Heart left ventricle (tissue), 16 donors: ENCODE measurements around the gene ESYT2. TPM values are rescaled to one million over a fixed set of nuclear protein-coding genes. Genes with fewer than 3 reads are reported as not detected.
A peak's percentile ranks its signal among the peaks of the same experiment; 100 is the strongest.

Experiments used
- ATAC-seq, 4 donors: fragments of 200-7000 bp; cut with Tn5 transposase; one replicate each; pipeline ENCODE4 v1.9.1; 2020 to 2022; ENCODE audit warnings: moderate library complexity in 4 of 4, mild to moderate bottlenecking in 3 of 4, moderate number of reproducible peaks in 1 of 4
- DNase-seq, 5 donors: peaks; one replicate each; pipeline ENCODE4 v3.0.0-alpha.2; 2020
- H3K27ac ChIP-seq, 12 donors: fragments of 200-600 bp; sonication (generic) in 4 of 12; one replicate each; pipeline versions ENCODE4 v1.5.0 to v1.8.0; 2016 to 2022; ENCODE audit warnings: mild to moderate bottlenecking in 2 of 12
- H3K27me3 ChIP-seq, 9 donors: fragments of 200-600 bp; sonication (generic) in 2 of 9; one replicate each; pipeline versions ENCODE4 v1.5.1 to v1.8.0; 2016 to 2022; ENCODE audit warnings: mild to moderate bottlenecking in 3 of 9
- H3K36me3 ChIP-seq, 9 donors: fragments of 200-600 bp; sonication (generic) in 2 of 9; one replicate each; pipeline versions ENCODE4 v1.5.0 to v1.8.0; 2018 to 2022; ENCODE audit warnings: mild to moderate bottlenecking in 2 of 9
- H3K4me1 ChIP-seq, 12 donors: fragments of 200-600 bp; sonication (generic) in 4 of 12; one replicate each; pipeline versions ENCODE4 v1.5.0 to v1.8.0; 2016 to 2022; ENCODE audit warnings: mild to moderate bottlenecking in 3 of 12
- H3K4me3 ChIP-seq, 12 donors: fragments of 200-600 bp; sonication (generic) in 4 of 12; one replicate each; pipeline versions ENCODE4 v1.5.0 to v1.8.0; 2017 to 2022; ENCODE audit warnings: mild to moderate bottlenecking in 9 of 12, moderate library complexity in 4 of 12
- H3K9me3 ChIP-seq, 12 donors: fragments of 200-600 bp; sonication (generic) in 4 of 12; one replicate each; pipeline versions ENCODE4 v1.5.0 to v1.8.0; 2016 to 2022; ENCODE audit warnings: mild to moderate bottlenecking in 1 of 12
- CTCF ChIP-seq, 12 donors: fragments of 200-600 bp; sonication (generic) in 4 of 12; IDR thresholded peaks; one replicate each; pipeline versions ENCODE4 v1.5.0 to v1.8.0; 2018 to 2022; ENCODE audit warnings: antibody characterized with exemption in 12 of 12, mild to moderate bottlenecking in 5 of 12
- POLR2A ChIP-seq, 2 donors: fragments of 450-650 bp; IDR thresholded peaks; one replicate each; pipeline ENCODE4 v1.6.1; 2017; ENCODE audit warnings: antibody characterized with exemption in 2 of 2, mild to moderate bottlenecking in 2 of 2, moderate library complexity in 2 of 2
- WGBS, 4 donors: extraction: QIAGEN DNeasy Blood & Tissue Kit in 2 of 4; methylation state at CpG; one replicate each; pipeline versions ENCODE4 v1.1.5 to v1.1.7; 2013 to 2018; 5-methylcytosine and 5-hydroxymethylcytosine counted together
- intact Hi-C, 10 donors: fragments of 100-400 bp; cut with DNase I; formaldehyde crosslinking; loops; one replicate each; pipeline versions ENCODE4 v1.11.1 to v1.14.2; 2022
- polyA plus RNA-seq, 2 donors: library from polyadenylated mRNA; stranded (reverse); fragments of 200-250 nt; gene quantifications; one replicate each; pipeline ENCODE4 v1.2.3, GENCODE V29; 2013
- total RNA-seq, 9 donors: library from RNA; depleted of rRNA in 2 of 9; stranded (reverse); fragments of >200 nt in 2 of 9; fragmentation: NEBNext Ultra II Directional in 3 of 9; extraction: Animal tissue kit (Norgen Biotek cat#: 25700) in 3 of 9; gene quantifications; one replicate each; pipeline versions ENCODE4 v1.1.0 to v1.2.4, GENCODE V29; 2016 to 2023
- donor health status: ischemic (EF 13 %, LVEDD 7.1; RV severe dilation, severe dysfunction).
- donor health status: healthy with polysubstance abuse.
- donor health status: DM: no; HTN: yes; CAD: no.
- donor health status: DM: no; HTN: no; CAD: no.
- donor health status: ischemic (EF 25% LVEDD 6.9; RV normal size, moderate dysfunction).
- donor health status: ischemic (EF 25% LVEDD 5.7; RV mildly dilated, moderate dysfunction).
- donor health status: healthy.
- donor health status: DM: yes; HTN: yes; CAD: no.
- donor health status: ischemic (EF 35%, LVEDD 5.7; RV mildly dilated, moderate dysfunction).
- donor health status: nonischemic (EF 11% LVEDD 7.7; RV severe dilation, severe dysfunction).
- donor health status: DM: yes; HTN: yes; CAD: no.
- donor health status: PGD.
- donor health status: ischemic (EF 29% LVEDD 5.4; RV normal size, mild dysfunction).
- donor health status: nonischemic (EF 23%, LVEDD 6.1; RV moderate dilation, normal function).

ESYT2 gene
- total and polyA plus RNA-seq, 11 donors = 16.2 to 91.8 (median 49.8) TPM

- Histone ChIP-seq H3K27ac (no peak overlapping the region), H3K4me3 (no peak overlapping the region), H3K9me3 (no peaks in the 10 kb centered on the region), H3K27me3 (no peaks in the 10 kb centered on the region), H3K4me1 (peaks cover 0 to 4% (median 0%) of the 10 kb centered on the region in 12 donors), H3K36me3 (peaks cover 0 to 99% (median 89%) of the 10 kb centered on the region in 9 donors)
- TF ChIP-seq POLR2A (IDR thresholded peaks at IDR 0.05) = no peak
- TF ChIP-seq CTCF (IDR thresholded peaks at IDR 0.05) = no peak
- no peak for ATAC-seq
- no peak for DNase-seq
- intact Hi-C loops = no loop called here
- 90 to 95% (median 94%) methylated on average over 10 of the region's 10 CpGs for WGBS, 4 donors
Measured at GRCh38 chr7:158791107-158791506, 38.2 kb downstream of the ESYT2 start.

GRCh38 chr7:158789842-158790241 lies 39.5 kb downstream of the ESYT2 start:
- no peaks in the 10 kb centered on the region for H3K27me3 ChIP-seq
- no peaks in the 10 kb centered on the region for H3K9me3 ChIP-seq
- no peak overlapping the region for H3K4me3 ChIP-seq
- peaks cover 0 to 98% (median 85%) of the 10 kb centered on the region in 9 donors for H3K36me3 ChIP-seq
- no peak for DNase-seq
- peaks cover 0 to 16% (median 0%) of the 10 kb centered on the region in 12 donors for H3K4me1 ChIP-seq
- TF ChIP-seq POLR2A (IDR thresholded peaks at IDR 0.05) = no peak
- TF ChIP-seq CTCF (IDR thresholded peaks at IDR 0.05) = no peak
- intact Hi-C loops = loop anchor here in 2 of 10 donors (10.0 kb wide), 2 partner anchors 75 to 185 kb away; no protein-coding TSS in a partner anchor
- H3K27ac ChIP-seq = no peak overlapping the region
- 84 to 90% (median 87%) methylated on average over 10 to 11 of the region's 11 CpGs for WGBS, 4 donors
- ATAC-seq = peak in 1 of 4 donors; percentile 39

- peaks cover 0 to 90% (median 73%) of the 10 kb centered on the region in 9 donors for H3K36me3 ChIP-seq
- no peak overlapping the region for H3K4me3 ChIP-seq
- no peaks in the 10 kb centered on the region for H3K9me3 ChIP-seq
- WGBS, 4 donors = 85 to 90% (median 87%) methylated on average over 6 of the region's 6 CpGs
- ATAC-seq (no peak), DNase-seq (no peak)
- peaks cover 0 to 44% (median 17%) of the 10 kb centered on the region in 12 donors for H3K4me1 ChIP-seq
- intact Hi-C loops = loop anchor here in 2 of 10 donors (10.0 kb wide), 2 partner anchors 78 to 188 kb away; no protein-coding TSS in a partner anchor
- TF ChIP-seq POLR2A (IDR thresholded peaks at IDR 0.05) (no peak), CTCF (IDR thresholded peaks at IDR 0.05) (no peak)
- peak overlapping the region in 3 of 12 donors; percentile 68 to 90 (median 82) for H3K27ac ChIP-seq
- no peaks in the 10 kb centered on the region for H3K27me3 ChIP-seq
Measured at GRCh38 chr7:158786898-158787297, 42.4 kb downstream of the ESYT2 start.

GRCh38 chr7:158784270-158784669 lies 45.0 kb downstream of the ESYT2 start:
- ATAC-seq = peak in 3 of 4 donors; percentile 5 to 14 (median 12)
- peaks cover 0 to 84% (median 65%) of the 10 kb centered on the region in 9 donors for H3K36me3 ChIP-seq
- intact Hi-C loops = loop anchor here in 9 of 10 donors (5.0 to 10.0 kb wide), 5 partner anchors 33 to 193 kb away; partner anchors contain the start of gene ESYT2 (in 4 of the 9)
- DNase-seq = no peak
- peaks cover 0 to 52% (median 24%) of the 10 kb centered on the region in 12 donors for H3K4me1 ChIP-seq
- H3K27ac ChIP-seq = peak overlapping the region in 11 of 12 donors; percentile 65 to 90 (median 82)
- H3K27me3 ChIP-seq = no peaks in the 10 kb centered on the region
- 76 to 86% (median 84%) methylated on average over 6 to 7 of the region's 7 CpGs for WGBS, 4 donors
- TF ChIP-seq CTCF (IDR thresholded peaks at IDR 0.05) (no peak), POLR2A (IDR thresholded peaks at IDR 0.05) (no peak)
- no peaks in the 10 kb centered on the region for H3K9me3 ChIP-seq
- H3K4me3 ChIP-seq = no peak overlapping the region
